HEK293T (cell line): Measurements from ENCODE around the gene TDP1.

Source experiments
- ARNT ChIP-seq: fragments of 450-650 bp; IDR thresholded peaks from 2 replicates; pipeline ENCODE4 v1.6.1; 2017; ENCODE audit warnings: mild to moderate bottlenecking
- BHLHE40 ChIP-seq: fragments of 450-650 bp; IDR thresholded peaks from 2 replicates; pipeline ENCODE4 v1.6.1; 2016; ENCODE audit warnings: mild to moderate bottlenecking, moderate library complexity, borderline replicate concordance
- FOXK2 ChIP-seq: fragments of 450-650 bp; IDR thresholded peaks from 2 replicates; pipeline ENCODE4 v1.6.1; 2016; ENCODE audit warnings: mild to moderate bottlenecking
- FOXM1 ChIP-seq: fragments of 450-650 bp; IDR thresholded peaks from 2 replicates; pipeline ENCODE4 v1.6.1; 2017; ENCODE audit warnings: mild to moderate bottlenecking, borderline replicate concordance
- HDGF ChIP-seq: fragments of 450-650 bp; IDR thresholded peaks from 2 replicates; pipeline ENCODE4 v1.6.1; 2017; ENCODE audit warnings: antibody characterized with exemption, borderline replicate concordance
- L3MBTL2 ChIP-seq: fragments of 450-650 bp; conservative IDR thresholded peaks from 2 replicates; pipeline ENCODE4 v1.6.1; 2016; ENCODE audit warnings: mild to moderate bottlenecking
- LEF1 ChIP-seq: fragments of 450-650 bp; IDR thresholded peaks from 2 replicates; pipeline ENCODE4 v1.6.1; 2017; ENCODE audit warnings: mild to moderate bottlenecking, borderline replicate concordance
- SP1 ChIP-seq: fragments of 450-650 bp; IDR thresholded peaks from 2 replicates; pipeline ENCODE4 v1.6.1; 2017
- SUZ12 ChIP-seq: fragments of 450-650 bp; IDR thresholded peaks from 2 replicates; pipeline ENCODE4 v1.6.1; 2016; ENCODE audit warnings: mild to moderate bottlenecking
- TF ChIP-seq, protein P1 (sequence below): fragments of 450-650 bp; IDR thresholded peaks from 2 replicates; pipeline ENCODE4 v1.6.1; 2016

DNA sequence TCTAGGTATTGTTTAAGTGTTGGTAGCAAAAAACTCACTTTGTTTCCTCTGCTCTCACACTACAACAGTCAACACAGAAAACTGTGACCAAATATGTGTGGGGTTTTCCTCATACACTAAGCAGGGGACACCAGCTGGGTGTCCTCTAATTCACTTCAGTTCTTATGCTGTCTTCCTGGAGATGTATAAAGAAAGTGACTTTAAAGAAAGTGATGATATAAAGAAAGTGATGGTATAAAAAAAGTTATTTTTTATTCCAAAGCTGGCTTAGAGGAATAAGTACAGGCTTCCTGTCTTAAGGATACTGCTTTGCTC lies 31.4 kb downstream of the TDP1 start:
- TF ChIP-seq BHLHE40 (no peak), FOXK2 (no peak), HDGF (no peak), L3MBTL2 (no peak), FOXM1 (no peak), LEF1 (no peak), ARNT (no peak), SP1 (no peak), SUZ12 (no peak)
- TF ChIP-seq, protein P1, sequence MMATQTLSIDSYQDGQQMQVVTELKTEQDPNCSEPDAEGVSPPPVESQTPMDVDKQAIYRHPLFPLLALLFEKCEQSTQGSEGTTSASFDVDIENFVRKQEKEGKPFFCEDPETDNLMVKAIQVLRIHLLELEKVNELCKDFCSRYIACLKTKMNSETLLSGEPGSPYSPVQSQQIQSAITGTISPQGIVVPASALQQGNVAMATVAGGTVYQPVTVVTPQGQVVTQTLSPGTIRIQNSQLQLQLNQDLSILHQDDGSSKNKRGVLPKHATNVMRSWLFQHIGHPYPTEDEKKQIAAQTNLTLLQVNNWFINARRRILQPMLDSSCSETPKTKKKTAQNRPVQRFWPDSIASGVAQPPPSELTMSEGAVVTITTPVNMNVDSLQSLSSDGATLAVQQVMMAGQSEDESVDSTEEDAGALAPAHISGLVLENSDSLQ: no peak
